Effector CD8-positive, alpha-beta T cell (primary cell): ENCODE results near the gene DPP7.

Source experiments
- DNase-seq: peaks from one replicate; lab custom pipeline; 2025; lab: John Stamatoyannopoulos, UW

The DPP7 gene

GRCh38 chr9:137088121-137088520 is 26.4 kb downstream of the DPP7 start:
- DNase-seq = no peak

GRCh38 chr9:137087409-137087925 is 27.1 kb downstream of the DPP7 start:
- no peak for DNase-seq

DNA sequence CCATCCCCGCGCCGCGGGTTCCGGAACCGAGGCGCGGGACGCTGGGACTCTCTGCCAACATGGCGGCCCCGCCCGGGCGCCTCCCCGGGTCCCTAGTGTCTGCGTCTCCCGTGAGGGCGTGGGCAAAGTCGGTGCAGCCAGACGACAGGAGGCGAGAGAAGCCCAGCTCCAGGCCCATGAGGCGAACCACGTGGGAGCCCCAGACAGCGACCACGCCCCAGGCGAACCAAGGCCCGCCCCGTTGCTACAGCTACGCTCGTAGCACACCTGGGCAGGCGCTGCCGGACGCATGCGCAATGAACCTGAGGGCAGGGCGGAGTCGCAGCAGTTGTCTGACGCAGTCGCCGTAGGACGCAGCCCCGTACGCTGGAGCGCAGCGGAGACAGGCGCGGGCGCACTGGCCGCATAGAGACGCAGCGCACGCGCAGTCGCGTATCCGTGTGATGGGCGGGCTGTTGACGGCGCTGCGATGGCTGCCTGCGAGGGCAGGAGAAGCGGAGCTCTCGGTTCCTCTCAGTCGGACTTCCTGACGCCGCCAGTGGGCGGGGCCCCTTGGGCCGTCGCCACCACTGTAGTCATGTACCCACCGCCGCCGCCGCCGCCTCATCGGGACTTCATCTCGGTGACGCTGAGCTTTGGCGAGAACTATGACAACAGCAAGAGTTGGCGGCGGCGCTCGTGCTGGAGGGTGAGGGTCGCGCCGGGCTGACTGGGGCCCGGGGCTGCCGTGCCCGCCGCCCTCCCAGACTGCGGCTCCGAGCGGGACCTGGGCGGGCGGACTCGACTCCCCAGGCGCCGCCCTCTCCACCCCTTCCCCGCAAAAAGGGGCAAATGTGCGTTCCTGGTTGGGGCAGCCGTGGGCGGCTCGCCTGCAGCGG is 27.8 kb downstream of the DPP7 start, which contains the start of gene MAN1B1:
TSS of gene MAN1B1 (plus strand) at position 455 of the 878 bp plus-strand sequence. CDS start at position 470, 15 bp downstream.
- DNase-seq = peak; percentile 98

GRCh38 chr9:137085920-137086530 is 28.5 kb downstream of the DPP7 start:
- DNase-seq = no peak

DNA sequence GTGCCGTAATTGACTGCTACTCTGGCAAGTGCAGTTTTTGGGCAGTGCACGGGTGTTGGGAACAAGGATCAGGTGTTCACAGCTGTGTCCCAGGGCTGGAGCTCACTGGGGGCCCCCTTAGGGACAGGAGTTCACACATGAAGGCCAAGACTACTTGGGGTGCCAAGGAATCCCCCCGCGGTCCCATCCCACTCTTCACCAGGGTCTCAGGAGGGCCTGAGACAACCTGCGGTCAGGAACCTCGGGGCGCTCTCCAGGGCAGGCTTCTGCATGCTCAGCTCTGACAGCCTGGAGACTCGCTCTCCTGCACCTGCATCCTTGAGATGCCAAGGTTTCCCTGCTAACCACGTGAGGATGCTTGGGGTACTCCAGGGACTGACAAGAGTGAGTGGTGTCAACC is 30.0 kb downstream of the DPP7 start:
- DNase-seq = no peak

DNA sequence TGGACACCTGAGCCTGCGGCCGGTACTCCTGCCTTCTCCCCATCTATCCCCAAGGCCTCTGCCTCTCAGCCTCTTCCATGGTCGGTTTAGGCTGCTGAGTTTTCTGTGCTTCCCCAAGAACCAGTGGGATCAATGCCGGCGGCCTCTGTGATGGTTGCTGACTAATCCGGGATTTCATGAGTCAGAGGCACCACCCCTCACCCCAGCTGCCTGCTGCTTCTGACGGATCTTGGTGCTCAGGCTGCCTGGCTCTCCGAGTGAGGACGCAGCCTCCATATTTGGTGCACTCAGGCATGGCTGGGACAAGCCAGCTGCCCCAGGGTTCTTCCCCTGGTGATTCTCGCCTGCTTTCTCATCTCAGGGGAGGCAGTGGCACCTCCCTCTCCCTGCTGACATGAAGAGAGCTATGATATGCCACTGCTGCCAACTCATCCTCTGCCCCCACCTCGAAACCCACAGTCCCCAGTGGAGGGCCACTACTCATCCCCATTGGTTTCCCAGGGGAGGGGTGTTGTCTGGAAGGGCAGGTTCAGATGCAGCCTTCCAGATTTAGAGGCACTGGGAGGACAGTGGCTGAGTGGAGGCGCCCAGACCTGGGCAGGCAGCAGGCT is 31.0 kb downstream of the DPP7 start:
- DNase-seq = no peak

DNA sequence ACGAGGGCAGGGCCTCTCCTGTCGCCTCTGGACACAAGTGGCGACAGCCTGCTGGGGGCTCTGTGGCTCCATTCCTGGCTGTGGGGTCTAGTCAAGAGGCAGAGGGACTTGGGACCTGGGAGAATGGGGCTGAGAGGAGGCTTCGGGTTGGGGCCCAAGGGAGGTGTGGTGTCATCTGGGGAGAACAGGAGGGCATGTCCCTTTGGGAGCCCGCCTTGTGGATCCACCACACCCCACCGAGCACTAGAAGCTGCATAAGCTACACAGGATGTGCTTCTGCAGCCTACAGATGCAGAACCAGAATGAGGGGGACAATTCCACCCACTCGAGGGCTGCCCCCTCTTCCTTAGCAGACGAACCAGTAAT is 31.6 kb downstream of the DPP7 start:
- DNase-seq = no peak

- no peak for DNase-seq
Observed at GRCh38 chr9:137082222-137082924, 32.2 kb downstream of the DPP7 start.

DNA sequence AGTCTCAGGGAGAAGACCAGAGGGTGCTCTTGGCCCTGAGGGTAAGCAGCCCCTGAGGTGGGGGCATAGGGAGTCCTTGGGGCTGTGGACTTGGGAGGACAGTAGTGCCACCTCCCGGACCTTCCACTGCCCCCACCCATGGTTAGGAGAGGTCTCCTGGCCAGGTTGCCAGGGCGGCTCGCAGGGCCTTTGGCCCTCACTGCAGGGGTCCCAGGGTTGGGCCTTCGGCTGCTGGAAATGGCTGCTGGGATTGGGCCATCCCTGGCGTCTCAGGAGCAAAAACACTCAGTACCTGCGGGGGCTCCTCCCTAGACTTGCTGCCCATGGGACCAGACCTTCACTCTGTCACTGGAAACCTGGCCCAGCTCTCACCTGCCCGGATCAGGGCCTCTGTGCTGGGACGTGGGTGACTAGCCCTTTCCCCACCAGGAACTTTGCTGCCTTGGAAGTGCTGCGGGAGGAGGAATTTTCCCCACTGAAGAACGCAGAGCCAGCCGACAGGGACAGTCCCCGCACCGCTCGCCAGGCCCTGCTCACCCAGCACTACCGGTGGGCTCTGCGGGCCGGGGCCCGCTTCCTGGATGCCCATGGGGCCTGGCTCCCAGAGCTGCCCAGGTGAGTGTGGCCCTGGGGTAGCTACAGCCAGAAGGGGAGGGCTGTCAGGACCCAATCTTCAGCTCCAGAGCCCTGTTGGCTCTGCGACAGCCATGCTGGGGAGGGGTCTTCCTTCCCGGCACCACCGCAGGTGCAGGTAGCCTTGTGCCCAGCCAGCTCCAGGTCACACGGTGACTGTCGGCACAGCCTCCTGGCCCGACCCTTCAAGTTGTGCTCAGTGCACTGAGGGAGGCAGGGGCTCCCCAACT is 34.0 kb downstream of the DPP7 start:
- no peak for DNase-seq

- DNase-seq = no peak
Observed at GRCh38 chr9:137079401-137079787, 35.1 kb downstream of the DPP7 start.

DNA sequence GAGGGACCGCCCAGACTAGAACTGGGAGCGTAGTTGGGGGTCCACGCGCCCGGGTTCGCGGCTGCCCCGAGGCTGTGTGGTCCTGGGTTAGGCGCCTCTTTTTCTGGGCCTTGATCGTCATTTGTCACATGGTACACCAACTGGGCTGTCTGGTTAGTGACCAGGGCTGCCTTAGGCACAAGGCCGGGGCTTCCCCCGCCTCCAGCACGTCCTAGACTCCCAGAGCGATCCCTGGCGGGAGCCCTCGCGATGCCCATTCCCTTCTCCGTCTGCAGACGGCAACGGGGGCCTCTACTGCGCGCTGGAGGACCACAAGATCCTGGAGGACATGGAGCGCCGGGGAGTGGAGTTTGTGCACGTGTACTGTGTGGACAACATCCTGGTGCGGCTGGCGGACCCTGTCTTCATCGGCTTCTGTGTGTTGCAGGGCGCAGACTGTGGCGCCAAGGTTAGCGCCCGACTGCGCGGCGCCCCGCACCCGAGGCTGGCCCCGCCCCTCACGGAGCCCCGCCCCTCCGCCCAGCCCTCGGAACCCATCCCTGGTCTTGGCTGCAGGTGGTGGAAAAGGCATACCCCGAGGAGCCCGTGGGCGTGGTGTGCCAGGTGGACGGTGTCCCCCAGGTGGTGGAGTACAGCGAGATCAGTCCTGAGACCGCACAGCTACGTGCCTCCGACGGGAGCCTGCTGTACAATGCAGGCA is 35.7 kb downstream of the DPP7 start:
- DNase-seq = no peak

GRCh38 chr9:137077758-137078693 is 36.5 kb downstream of the DPP7 start:
- peak; percentile 28 for DNase-seq

GRCh38 chr9:137077010-137077747 is 37.4 kb downstream of the DPP7 start, which contains the start of gene UAP1L1:
UAP1L1 (plus strand) TSS chr9:137077517; CDS start chr9:137077533, 16 bp downstream.
- DNase-seq = peak; percentile 37

DNA sequence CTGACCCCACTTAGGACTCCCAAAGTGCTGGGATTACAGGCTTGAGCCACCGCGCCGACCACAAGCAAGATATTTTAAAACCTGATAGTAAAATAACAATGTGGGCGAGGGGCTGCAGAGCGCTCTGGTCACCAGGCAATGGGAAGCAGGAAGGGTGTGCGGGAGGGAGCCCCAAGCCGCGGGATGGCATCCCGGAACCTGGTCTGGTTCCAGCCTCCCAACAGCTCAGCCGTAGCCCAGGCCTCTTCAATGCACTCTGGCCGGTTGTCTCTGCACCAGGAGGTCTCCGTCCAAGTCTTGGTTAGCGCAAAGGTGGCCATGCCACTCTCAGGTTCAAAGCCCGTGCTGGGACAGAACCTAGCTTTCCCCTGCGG is 37.9 kb downstream of the DPP7 start:
- DNase-seq = no peak

DNA sequence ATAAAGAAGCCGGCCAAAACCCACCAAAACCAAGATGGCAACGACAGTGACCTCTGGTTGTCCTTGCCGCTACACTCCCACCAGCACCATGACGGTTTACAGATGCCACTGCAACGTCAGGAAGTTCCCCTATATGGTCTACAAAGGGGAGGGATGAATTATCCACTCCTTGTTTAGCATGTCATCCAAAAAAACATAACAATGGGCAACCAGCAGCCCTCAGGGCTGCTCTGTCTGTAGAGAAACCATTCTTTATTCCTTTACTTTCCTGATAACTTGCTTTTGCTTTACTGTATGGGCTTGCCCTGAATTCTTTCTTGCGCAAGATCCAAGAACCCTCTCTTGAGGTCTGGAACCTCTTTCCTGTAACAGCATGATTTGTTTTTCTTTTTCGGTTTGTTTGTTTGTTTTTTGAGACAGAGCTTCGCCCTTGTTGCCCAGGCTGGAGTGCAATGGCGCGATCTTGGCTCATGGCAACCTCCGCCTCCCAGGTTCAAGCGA is 39.2 kb downstream of the DPP7 start:
- no peak for DNase-seq

DNA sequence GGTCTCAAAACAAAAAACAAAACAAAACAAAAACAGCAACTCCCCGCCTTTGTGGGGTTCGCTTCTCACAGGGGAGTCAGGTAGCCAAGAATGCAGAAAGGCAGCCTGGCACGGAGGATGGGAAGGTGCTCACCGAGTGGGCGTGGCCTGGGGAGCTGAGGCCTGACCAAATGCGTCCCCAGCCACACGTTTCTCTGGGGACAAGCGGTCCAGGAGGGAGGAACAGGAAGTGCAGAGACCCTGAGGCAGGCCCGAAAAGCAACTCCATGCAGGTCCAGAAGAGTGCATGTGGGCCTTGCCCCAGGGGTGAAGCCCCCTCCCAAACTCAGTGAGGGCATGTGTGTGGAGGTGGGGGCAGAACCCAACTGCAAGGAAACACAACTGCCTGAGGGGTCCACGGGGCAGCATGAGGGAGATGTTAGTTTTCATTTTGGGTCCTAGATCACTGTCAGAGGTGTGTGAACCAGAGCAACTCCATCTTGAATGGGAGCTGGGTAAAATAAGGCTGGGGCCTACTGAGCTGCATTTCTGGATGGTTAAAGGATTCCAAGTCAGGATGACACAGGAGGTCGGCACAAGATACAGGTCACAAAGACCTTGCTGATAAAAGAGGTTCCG is 39.8 kb downstream of the DPP7 start:
- DNase-seq = no peak

DNA sequence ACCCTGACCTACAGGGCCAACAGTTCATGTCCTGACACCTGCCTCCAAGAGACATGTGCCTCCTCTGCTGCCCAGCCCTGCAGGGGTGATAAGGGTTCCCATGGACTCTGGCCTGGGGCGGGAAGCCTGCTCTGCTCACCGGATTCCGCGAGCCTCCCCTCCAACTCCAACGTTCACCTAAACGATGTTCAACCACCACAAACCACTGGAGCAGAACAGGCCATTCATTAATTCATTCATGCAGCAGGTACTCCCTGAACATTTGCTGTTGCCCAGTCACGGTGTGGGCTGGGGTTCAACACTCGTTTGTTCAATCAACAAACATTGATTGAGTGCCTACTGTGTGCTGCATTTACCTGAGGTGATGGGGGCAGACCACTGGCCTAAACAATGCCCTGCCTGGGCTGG is 40.5 kb downstream of the DPP7 start:
- DNase-seq = no peak

DNA sequence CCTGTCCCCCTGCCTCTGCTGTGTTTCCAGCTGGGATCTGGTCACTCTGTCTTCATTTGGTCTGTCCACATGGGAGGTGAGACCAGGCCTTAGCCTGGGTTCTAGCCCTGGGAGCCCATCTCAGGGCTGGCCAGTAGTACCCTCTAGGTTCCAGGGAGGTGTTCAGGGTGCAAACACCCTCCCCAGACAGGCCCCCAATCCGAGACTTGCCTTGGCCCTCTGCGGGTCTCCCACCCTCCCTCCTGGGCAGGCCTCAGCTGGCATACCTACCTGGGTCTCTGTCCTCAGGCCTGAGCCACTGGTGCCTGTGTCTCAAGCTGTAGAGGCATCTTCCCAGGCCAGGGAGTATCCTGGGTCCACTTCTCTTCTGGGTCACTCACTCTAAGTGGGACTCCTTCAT is 43.3 kb downstream of the DPP7 start:
- no peak for DNase-seq
